ENCODE results near the gene AKR7A2.
"Not testable (repeated sequence)": the region's sequence is repeated elsewhere in the genome, so short reads cannot be mapped to it uniquely, and the experiment has no call there.

Gene AKR7A2

GRCh38 chr1:19324665-19324990 is 12.7 kb upstream of the AKR7A2 start:
- no peak for DNase-seq

GRCh38 chr1:19323987-19324664 is 12.2 kb upstream of the AKR7A2 start:
- DNase-seq = no peak

- DNase-seq = no peak
Measured at GRCh38 chr1:19322481-19322880, 10.5 kb upstream of the AKR7A2 start.

GRCh38 chr1:19321071-19321470 is 9.1 kb upstream of the AKR7A2 start:
- DNase-seq = no peak

GRCh38 chr1:19319196-19319595 is 7.3 kb upstream of the AKR7A2 start:
- DNase-seq = no peak

- no peak for DNase-seq
Measured at GRCh38 chr1:19317126-19317910, 5.4 kb upstream of the AKR7A2 start.

- peak; percentile 23 to 63 for DNase-seq
Measured at GRCh38 chr1:19315378-19316198, 3.6 kb upstream of the AKR7A2 start.

GRCh38 chr1:19313961-19314882 is 2.3 kb upstream of the AKR7A2 start:
- DNase-seq = no peak

- DNase-seq = no peak
Measured at GRCh38 chr1:19313636-19313959, 1.7 kb upstream of the AKR7A2 start.

- no peak for DNase-seq
Measured at GRCh38 chr1:19312782-19313635, 1.1 kb upstream of the AKR7A2 start.

- no peak for DNase-seq
Measured at GRCh38 chr1:19311503-19311930, 427 bp downstream of the AKR7A2 start.

GRCh38 chr1:19310720-19311502 is 1.0 kb downstream of the AKR7A2 start:
- no peak for DNase-seq

- no peak for DNase-seq
Measured at GRCh38 chr1:19310061-19310460, 1.9 kb downstream of the AKR7A2 start.

- DNase-seq = no peak
Measured at GRCh38 chr1:19309123-19309813, 2.7 kb downstream of the AKR7A2 start.

GRCh38 chr1:19308509-19308907 is 3.4 kb downstream of the AKR7A2 start:
- DNase-seq = no peak

- DNase-seq = no peak
Measured at GRCh38 chr1:19307794-19308508, 4.0 kb downstream of the AKR7A2 start.

GRCh38 chr1:19306941-19307340 is 5.0 kb downstream of the AKR7A2 start:
- no peak for DNase-seq

- no peak for DNase-seq
Measured at GRCh38 chr1:19305880-19306279, 6.1 kb downstream of the AKR7A2 start.

GRCh38 chr1:19304081-19304480 is 7.9 kb downstream of the AKR7A2 start:
- not testable (repeated sequence) for DNase-seq

GRCh38 chr1:19300211-19300610 is 11.7 kb downstream of the AKR7A2 start:
- peak in 1 of 2 experiments; percentile 11 for DNase-seq

All from NCI-H524 (cell line).